ENCODE results near the gene INTS1.

INTS1 gene

GRCh38 chr7:1531263-1531978 lies 27.2 kb upstream of the INTS1 start:
- peak overlapping the region in 1 of 2 experiments; percentile 95 for H3K14ac ChIP-seq (ENCODE audit: low read length in 2 of 2)
- H3K4me1 ChIP-seq (ENCODE audit: control insufficient read depth, insufficient read depth, low read depth, low read length), result peaks cover 57% of the 10 kb centered on the region
- no peak overlapping the region for H2BK15ac ChIP-seq (ENCODE audit: low read depth, poor library complexity, severe bottlenecking)
- H3K79me1 ChIP-seq (replicated peaks; ENCODE audit: low read length, poor library complexity, severe bottlenecking), result peaks cover 2% of the 10 kb centered on the region
- peaks cover 0 to 3% of the 10 kb centered on the region in 2 experiments for H3K27me3 ChIP-seq (ENCODE audit: control insufficient read depth in 1 of 2, insufficient read depth in 1 of 2, low read length in 2 of 2)
- H3K4me3 ChIP-seq (ENCODE audit: insufficient read depth in 1 of 2, low read depth in 1 of 2, low read length in 2 of 2), result peak overlapping the region; percentile 74 to 86
- H3K4me2 ChIP-seq (ENCODE audit: low read length, poor library complexity, severe bottlenecking), result peak overlapping the region; percentile 97
- H3K9me3 ChIP-seq (ENCODE audit: control insufficient read depth, low read length), result no peaks in the 10 kb centered on the region
- H2AK5ac ChIP-seq (ENCODE audit: low read length, severe bottlenecking), result no peak overlapping the region
- H2BK5ac ChIP-seq (ENCODE audit: low read depth, low read length, poor library complexity, severe bottlenecking), result no peak overlapping the region
- peak overlapping the region in 1 of 2 experiments; percentile 44 for H3K18ac ChIP-seq (ENCODE audit: low read depth in 1 of 2, low read length in 2 of 2)
- peak overlapping the region in 1 of 2 experiments; percentile 42 for H3K4ac ChIP-seq (ENCODE audit: low read depth in 1 of 2, low read length in 2 of 2)
- 10% methylated on average over 47 of the region's 55 CpGs for WGBS
- H2BK120ac ChIP-seq (ENCODE audit: low read depth, low read length), result peak overlapping the region; percentile 61
- H2AFZ ChIP-seq (ENCODE audit: low read depth, low read length), result no peak overlapping the region
- DNase-seq, result peak; percentile 72
- H4K91ac ChIP-seq (ENCODE audit: low read length), result peak overlapping the region; percentile 57
- peak overlapping the region; percentile 7 for H4K8ac ChIP-seq (ENCODE audit: low read length)
- peak overlapping the region in 1 of 2 experiments; percentile 82 for H2BK12ac ChIP-seq (ENCODE audit: low read length in 2 of 2)
- peak overlapping the region in 1 of 2 experiments; percentile 2 for H3K23ac ChIP-seq (ENCODE audit: low read length in 2 of 2)
- peaks cover 0 to 3% of the 10 kb centered on the region in 2 experiments for H3K36me3 ChIP-seq (ENCODE audit: control insufficient read depth in 1 of 2, insufficient read depth in 2 of 2, low read depth in 1 of 2, low read length in 2 of 2)
- peak overlapping the region; percentile 1 for H3K27ac ChIP-seq (ENCODE audit: low read length, poor library complexity, severe bottlenecking)
- H3K9ac ChIP-seq (ENCODE audit: low read length), result peak overlapping the region; percentile 88

GRCh38 chr7:1530946-1531262 lies 26.7 kb upstream of the INTS1 start:
- peak overlapping the region; percentile 97 for H3K4me2 ChIP-seq (ENCODE audit: low read length, poor library complexity, severe bottlenecking)
- no peak overlapping the region for H4K8ac ChIP-seq (ENCODE audit: low read length)
- H3K14ac ChIP-seq (ENCODE audit: low read length in 2 of 2), result no peak overlapping the region
- H3K27me3 ChIP-seq (ENCODE audit: control insufficient read depth in 1 of 2, insufficient read depth in 1 of 2, low read length in 2 of 2), result peaks cover 0 to 3% of the 10 kb centered on the region in 2 experiments
- H4K91ac ChIP-seq (ENCODE audit: low read length), result no peak overlapping the region
- H3K9me3 ChIP-seq (ENCODE audit: control insufficient read depth, low read length), result no peaks in the 10 kb centered on the region
- no peak overlapping the region for H3K4ac ChIP-seq (ENCODE audit: low read depth in 1 of 2, low read length in 2 of 2)
- H2BK5ac ChIP-seq (ENCODE audit: low read depth, low read length, poor library complexity, severe bottlenecking), result no peak overlapping the region
- peak overlapping the region; percentile 74 to 86 for H3K4me3 ChIP-seq (ENCODE audit: insufficient read depth in 1 of 2, low read depth in 1 of 2, low read length in 2 of 2)
- no peak overlapping the region for H3K27ac ChIP-seq (ENCODE audit: low read length, poor library complexity, severe bottlenecking)
- H3K9ac ChIP-seq (ENCODE audit: low read length), result peak overlapping the region; percentile 88
- H3K18ac ChIP-seq (ENCODE audit: low read depth in 1 of 2, low read length in 2 of 2), result peak overlapping the region in 1 of 2 experiments; percentile 16
- H3K36me3 ChIP-seq (ENCODE audit: control insufficient read depth in 1 of 2, insufficient read depth in 2 of 2, low read depth in 1 of 2, low read length in 2 of 2), result no peaks in the 10 kb centered on the region
- H2BK15ac ChIP-seq (ENCODE audit: low read depth, poor library complexity, severe bottlenecking), result no peak overlapping the region
- no peak overlapping the region for H3K23ac ChIP-seq (ENCODE audit: low read length in 2 of 2)
- peaks cover 2% of the 10 kb centered on the region for H3K79me1 ChIP-seq (replicated peaks; ENCODE audit: low read length, poor library complexity, severe bottlenecking)
- no peak for DNase-seq
- H2BK12ac ChIP-seq (ENCODE audit: low read length in 2 of 2), result no peak overlapping the region
- peaks cover 52% of the 10 kb centered on the region for H3K4me1 ChIP-seq (ENCODE audit: control insufficient read depth, insufficient read depth, low read depth, low read length)
- H2AFZ ChIP-seq (ENCODE audit: low read depth, low read length), result no peak overlapping the region
- 0% methylated on average over 15 of the region's 45 CpGs for WGBS
- H2AK5ac ChIP-seq (ENCODE audit: low read length, severe bottlenecking), result no peak overlapping the region
- no peak overlapping the region for H2BK120ac ChIP-seq (ENCODE audit: low read depth, low read length)

GRCh38 chr7:1529383-1530116 lies 25.4 kb upstream of the INTS1 start:
- Histone ChIP-seq H2AK5ac (ENCODE audit: low read length, severe bottlenecking) (peak overlapping the region; percentile 43), H3K9ac (ENCODE audit: low read length) (no peak overlapping the region), H2BK120ac (ENCODE audit: low read depth, low read length) (no peak overlapping the region), H3K27me3 (ENCODE audit: control insufficient read depth in 1 of 2, insufficient read depth in 1 of 2, low read length in 2 of 2) (peaks cover 0 to 3% of the 10 kb centered on the region in 2 experiments), H3K36me3 (ENCODE audit: control insufficient read depth in 1 of 2, insufficient read depth in 2 of 2, low read depth in 1 of 2, low read length in 2 of 2) (no peaks in the 10 kb centered on the region), H3K4me2 (ENCODE audit: low read length, poor library complexity, severe bottlenecking) (no peak overlapping the region), H2BK5ac (ENCODE audit: low read depth, low read length, poor library complexity, severe bottlenecking) (no peak overlapping the region), H3K23ac (ENCODE audit: low read length in 2 of 2) (no peak overlapping the region), H3K18ac (ENCODE audit: low read depth in 1 of 2, low read length in 2 of 2) (peak overlapping the region in 1 of 2 experiments; percentile 65), H4K91ac (ENCODE audit: low read length) (no peak overlapping the region), H3K4ac (ENCODE audit: low read depth in 1 of 2, low read length in 2 of 2) (no peak overlapping the region), H3K14ac (ENCODE audit: low read length in 2 of 2) (no peak overlapping the region), H2AFZ (ENCODE audit: low read depth, low read length) (no peak overlapping the region), H2BK12ac (ENCODE audit: low read length in 2 of 2) (peak overlapping the region in 1 of 2 experiments; percentile 80), H3K79me1 (replicated peaks; ENCODE audit: low read length, poor library complexity, severe bottlenecking) (no peaks in the 10 kb centered on the region), H3K9me3 (ENCODE audit: control insufficient read depth, low read length) (no peaks in the 10 kb centered on the region), H2BK15ac (ENCODE audit: low read depth, poor library complexity, severe bottlenecking) (no peak overlapping the region), H3K4me1 (ENCODE audit: control insufficient read depth, insufficient read depth, low read depth, low read length) (peaks cover 41% of the 10 kb centered on the region), H3K27ac (ENCODE audit: low read length, poor library complexity, severe bottlenecking) (no peak overlapping the region), H3K4me3 (ENCODE audit: insufficient read depth in 1 of 2, low read depth in 1 of 2, low read length in 2 of 2) (no peak overlapping the region), H4K8ac (ENCODE audit: low read length) (peak overlapping the region; percentile 5)
- no peak for DNase-seq
- WGBS, result 81% methylated on average over 21 of the region's 21 CpGs

- Histone ChIP-seq H3K4ac (ENCODE audit: low read depth in 1 of 2, low read length in 2 of 2) (no peak overlapping the region), H2BK15ac (ENCODE audit: low read depth, poor library complexity, severe bottlenecking) (no peak overlapping the region), H2BK12ac (ENCODE audit: low read length in 2 of 2) (peak overlapping the region in 1 of 2 experiments; percentile 29), H2BK120ac (ENCODE audit: low read depth, low read length) (no peak overlapping the region), H3K23ac (ENCODE audit: low read length in 2 of 2) (no peak overlapping the region), H3K36me3 (ENCODE audit: control insufficient read depth in 1 of 2, insufficient read depth in 2 of 2, low read depth in 1 of 2, low read length in 2 of 2) (no peaks in the 10 kb centered on the region), H4K91ac (ENCODE audit: low read length) (no peak overlapping the region), H3K4me2 (ENCODE audit: low read length, poor library complexity, severe bottlenecking) (no peak overlapping the region), H3K4me3 (ENCODE audit: insufficient read depth in 1 of 2, low read depth in 1 of 2, low read length in 2 of 2) (peak overlapping the region in 1 of 2 experiments; percentile 63), H3K79me1 (replicated peaks; ENCODE audit: low read length, poor library complexity, severe bottlenecking) (no peaks in the 10 kb centered on the region), H2BK5ac (ENCODE audit: low read depth, low read length, poor library complexity, severe bottlenecking) (no peak overlapping the region), H3K18ac (ENCODE audit: low read depth in 1 of 2, low read length in 2 of 2) (peak overlapping the region in 1 of 2 experiments; percentile 37), H3K27me3 (ENCODE audit: control insufficient read depth in 1 of 2, insufficient read depth in 1 of 2, low read length in 2 of 2) (peaks cover 0 to 25% of the 10 kb centered on the region in 2 experiments), H3K14ac (ENCODE audit: low read length in 2 of 2) (no peak overlapping the region), H3K9ac (ENCODE audit: low read length) (peak overlapping the region; percentile 69), H4K8ac (ENCODE audit: low read length) (no peak overlapping the region), H3K4me1 (ENCODE audit: control insufficient read depth, insufficient read depth, low read depth, low read length) (peaks cover 13% of the 10 kb centered on the region), H2AFZ (ENCODE audit: low read depth, low read length) (peak overlapping the region; percentile 36), H3K9me3 (ENCODE audit: control insufficient read depth, low read length) (no peaks in the 10 kb centered on the region), H2AK5ac (ENCODE audit: low read length, severe bottlenecking) (no peak overlapping the region), H3K27ac (ENCODE audit: low read length, poor library complexity, severe bottlenecking) (no peak overlapping the region)
- 57% methylated on average over 6 of the region's 6 CpGs for WGBS
- peak; percentile 47 for DNase-seq
Observed at GRCh38 chr7:1526271-1526754, 22.1 kb upstream of the INTS1 start.

Data from mesenchymal stem cell (in vitro differentiated cells and primary cell).